ENCODE results near the gene ABHD17A.

GRCh38 chr19:1912760-1913505 lies 27.6 kb upstream of the ABHD17A start:
- TF ChIP-seq, protein P1, sequence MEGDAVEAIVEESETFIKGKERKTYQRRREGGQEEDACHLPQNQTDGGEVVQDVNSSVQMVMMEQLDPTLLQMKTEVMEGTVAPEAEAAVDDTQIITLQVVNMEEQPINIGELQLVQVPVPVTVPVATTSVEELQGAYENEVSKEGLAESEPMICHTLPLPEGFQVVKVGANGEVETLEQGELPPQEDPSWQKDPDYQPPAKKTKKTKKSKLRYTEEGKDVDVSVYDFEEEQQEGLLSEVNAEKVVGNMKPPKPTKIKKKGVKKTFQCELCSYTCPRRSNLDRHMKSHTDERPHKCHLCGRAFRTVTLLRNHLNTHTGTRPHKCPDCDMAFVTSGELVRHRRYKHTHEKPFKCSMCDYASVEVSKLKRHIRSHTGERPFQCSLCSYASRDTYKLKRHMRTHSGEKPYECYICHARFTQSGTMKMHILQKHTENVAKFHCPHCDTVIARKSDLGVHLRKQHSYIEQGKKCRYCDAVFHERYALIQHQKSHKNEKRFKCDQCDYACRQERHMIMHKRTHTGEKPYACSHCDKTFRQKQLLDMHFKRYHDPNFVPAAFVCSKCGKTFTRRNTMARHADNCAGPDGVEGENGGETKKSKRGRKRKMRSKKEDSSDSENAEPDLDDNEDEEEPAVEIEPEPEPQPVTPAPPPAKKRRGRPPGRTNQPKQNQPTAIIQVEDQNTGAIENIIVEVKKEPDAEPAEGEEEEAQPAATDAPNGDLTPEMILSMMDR (IDR thresholded peaks at IDR 0.05 in 2 of 3, conservative IDR thresholded peaks at IDR 0.05 in 1 of 3; ENCODE audit: borderline replicate concordance in 1 of 3, insufficient read depth in 1 of 3, low read depth in 2 of 3, low read length in 2 of 3) = no peak
- TF ChIP-seq POLR2A (IDR thresholded peaks at IDR 0.05; ENCODE audit: borderline replicate concordance, extremely low read depth, insufficient read depth, insufficient read length) (no peak), FOSL1 (IDR thresholded peaks at IDR 0.05; ENCODE audit: low read depth) (no peak)
